Ammon's horn (tissue), 1 donor: Measurements from ENCODE around the gene COL6A1.

Experiments used
- DNase-seq: peaks from one replicate; pipeline ENCODE4 v3.0.0-alpha.2; 2016; ENCODE audit warnings: low spot score

COL6A1 gene

DNA sequence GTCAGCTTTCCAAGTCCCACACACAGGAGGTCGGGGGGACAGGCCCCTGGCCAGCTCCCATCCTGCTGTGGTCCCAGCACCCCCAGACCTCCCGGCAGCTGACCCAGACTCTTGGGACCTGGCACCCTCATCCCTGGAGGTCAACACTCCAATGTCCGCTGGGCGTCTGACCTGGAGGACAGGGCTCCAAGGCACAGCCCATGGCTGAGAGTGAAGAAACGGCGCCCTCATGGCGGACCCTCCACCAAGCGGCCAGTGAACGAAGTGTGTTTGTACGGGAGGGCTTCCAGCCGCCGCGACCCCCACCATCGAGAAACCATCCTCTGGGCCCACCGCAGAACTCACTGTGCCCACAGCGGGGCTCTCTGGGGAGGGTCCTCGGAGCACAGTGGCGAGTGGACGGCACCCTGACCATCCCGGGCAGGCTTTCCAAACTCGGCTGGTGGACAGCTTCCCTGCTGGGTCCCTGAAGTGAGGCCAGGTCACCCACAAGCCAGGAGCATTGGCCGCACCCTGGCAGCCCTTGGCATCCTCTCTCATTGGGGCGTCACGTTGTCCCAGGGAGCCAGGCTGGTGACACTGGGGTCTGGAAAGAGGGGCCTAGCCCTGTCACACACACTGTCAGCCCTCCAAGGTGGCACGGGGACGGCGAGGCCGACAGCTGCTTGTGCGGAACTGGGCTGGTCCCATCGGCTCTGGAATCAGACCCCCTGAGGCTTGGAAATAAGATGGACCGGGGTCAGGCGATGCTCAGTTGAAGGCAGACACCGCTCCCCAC lies 68.5 kb downstream of the COL6A1 start:
- DNase-seq = no peak

GRCh38 chr21:46050668-46051378 lies 69.3 kb downstream of the COL6A1 start:
- DNase-seq = no peak

DNA sequence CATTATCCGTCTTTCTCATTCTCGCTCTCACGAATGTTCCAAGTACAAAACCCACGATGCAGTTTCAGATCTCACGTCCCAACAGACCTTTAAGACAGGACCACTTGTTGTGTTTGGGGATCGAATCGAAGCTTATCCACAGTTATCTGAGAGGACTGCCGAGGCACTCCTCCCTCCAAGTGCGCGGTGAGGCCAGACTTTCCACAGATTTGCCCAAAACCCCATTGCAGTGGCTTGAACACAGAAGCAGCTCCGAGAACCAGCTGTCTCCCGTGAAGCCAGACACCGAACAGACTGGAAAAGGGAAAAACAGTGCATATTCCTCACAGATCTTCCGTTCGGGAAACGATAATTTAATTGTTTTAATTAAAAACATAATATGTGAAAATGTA lies 69.8 kb downstream of the COL6A1 start:
- no peak for DNase-seq

GRCh38 chr21:46051821-46052675 lies 70.5 kb downstream of the COL6A1 start:
- DNase-seq = no peak

- DNase-seq = no peak
Observed at GRCh38 chr21:46052703-46053651, 71.4 kb downstream of the COL6A1 start.

- no peak for DNase-seq
Observed at GRCh38 chr21:46054031-46054430, 72.5 kb downstream of the COL6A1 start.

DNA sequence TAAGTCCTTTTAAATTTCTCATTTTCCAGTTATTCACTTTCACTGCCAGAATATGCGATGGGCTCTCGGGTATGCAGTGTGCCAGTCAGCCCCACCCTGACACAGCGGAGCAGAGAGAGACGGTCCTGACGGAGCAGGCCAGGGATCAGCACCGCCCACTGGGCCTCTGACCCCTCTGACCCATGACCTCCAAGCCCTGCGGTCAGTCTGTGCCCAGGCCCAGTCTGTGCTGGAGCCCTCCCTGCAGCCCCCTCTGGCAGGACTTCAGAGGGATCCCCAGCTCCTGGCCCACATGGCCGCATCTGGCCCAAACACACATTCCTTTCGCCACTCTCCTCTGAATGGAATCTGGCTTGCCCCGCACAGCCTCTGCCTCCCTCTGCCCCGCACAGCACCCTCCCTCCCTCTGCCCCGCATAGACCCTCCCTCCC lies 72.9 kb downstream of the COL6A1 start:
- no peak for DNase-seq
